HEK293 (cell line): ENCODE measurements around the gene ZNF423.

Experiments
- CTCF ChIA-PET: fragments of 350-600 bp; formaldehyde crosslinking; extraction: SDS; loops from one replicate; lab custom pipeline; 2021; ENCODE audit warnings: antibody characterized with exemption; lab: Yijun Ruan, JAX
- POLR2A ChIA-PET: fragments of 300-600 bp; formaldehyde crosslinking; extraction: SDS; loops from one replicate; lab custom pipeline; 2020; ENCODE audit warnings: antibody characterized with exemption, inconsistent platforms; lab: Yijun Ruan, JAX
- H3K27ac ChIP-seq: fragments of 200-500 bp; sonication (Bioruptor generic); 2 replicates; pipeline ENCODE4 v1.5.1; 2014; ENCODE audit warnings: low read depth, low read length, control low read depth, inconsistent platforms; ENCODE audit errors: extremely low read depth
- H3K36me3 ChIP-seq, 2 experiments: fragments of 200-500 bp in 1 of 2; sonication (Bioruptor generic) in 1 of 2; 1 replicate in 1 of 2; 2 replicates in 1 of 2; pipeline ENCODE4 v1.5.1; 2014 to 2017; ENCODE audit warnings: inconsistent platforms in 2 of 2, low read length in 2 of 2; ENCODE audit not compliant: control insufficient read depth in 2 of 2, insufficient read depth in 1 of 2
- H3K4me1 ChIP-seq: fragments of 200-500 bp; sonication (Bioruptor generic); 2 replicates; pipeline ENCODE4 v1.5.1; 2014; ENCODE audit warnings: mild to moderate bottlenecking, low read length, inconsistent platforms; ENCODE audit not compliant: control insufficient read depth, insufficient read depth
- H3K4me3 ChIP-seq: 2 replicates; pipeline ENCODE4 v1.5.1; 2011; ENCODE audit warnings: low read depth, mild to moderate bottlenecking, control low read depth, low read length, moderate library complexity
- H3K9me3 ChIP-seq: fragments of 200-500 bp; sonication (Bioruptor generic); 2 replicates; pipeline ENCODE4 v1.5.1; 2014; ENCODE audit warnings: low read depth, low read length, inconsistent platforms; ENCODE audit not compliant: control insufficient read depth, insufficient read depth
- IKZF3 ChIP-seq: fragments of 450-650 bp; IDR thresholded peaks from 2 replicates; pipeline ENCODE4 v1.5.0; 2018; ENCODE audit warnings: missing biosample characterization, mild to moderate bottlenecking, missing genetic modification characterization, moderate library complexity
- PRDM10 ChIP-seq: fragments of 450-650 bp; formaldehyde crosslinking; IDR thresholded peaks from 2 replicates; pipeline ENCODE4 v1.5.1; 2016; ENCODE audit warnings: missing biosample characterization, missing genetic modification characterization
- SALL2 ChIP-seq: fragments of 450-650 bp; formaldehyde crosslinking; IDR thresholded peaks from 2 replicates; pipeline ENCODE4 v1.5.0; 2017; ENCODE audit warnings: missing biosample characterization, mild to moderate bottlenecking, missing genetic modification characterization, borderline replicate concordance
- TSHZ1 ChIP-seq: fragments of 450-650 bp; formaldehyde crosslinking; IDR thresholded peaks from 2 replicates; pipeline ENCODE4 v1.5.1; 2016; ENCODE audit warnings: missing biosample characterization, missing genetic modification characterization, borderline replicate concordance
- WT1 ChIP-seq: fragments of 450-650 bp; formaldehyde crosslinking; IDR thresholded peaks from 2 replicates; pipeline ENCODE4 v1.5.1; 2016; ENCODE audit warnings: missing biosample characterization, missing genetic modification characterization
- ZBTB6 ChIP-seq: fragments of 450-650 bp; formaldehyde crosslinking; IDR thresholded peaks from 2 replicates; pipeline ENCODE4 v1.5.1; 2017; ENCODE audit warnings: missing biosample characterization, missing genetic modification characterization
- ZFHX2 ChIP-seq: fragments of 450-650 bp; formaldehyde crosslinking; conservative IDR thresholded peaks from 2 replicates; pipeline ENCODE4 v1.5.1; 2016; ENCODE audit warnings: missing biosample characterization, missing genetic modification characterization
- ZNF112 ChIP-seq: fragments of 450-650 bp; formaldehyde crosslinking; IDR thresholded peaks from 2 replicates; pipeline ENCODE4 v1.5.0; 2017; ENCODE audit warnings: missing biosample characterization, missing genetic modification characterization
- ZNF132 ChIP-seq: fragments of 450-650 bp; formaldehyde crosslinking; IDR thresholded peaks from 2 replicates; pipeline ENCODE4 v1.5.1; 2017; ENCODE audit warnings: missing biosample characterization, missing genetic modification characterization, borderline replicate concordance
- ZNF133 ChIP-seq: fragments of 450-650 bp; formaldehyde crosslinking; IDR thresholded peaks from 2 replicates; pipeline ENCODE4 v1.5.1; 2016; ENCODE audit warnings: missing biosample characterization, missing genetic modification characterization
- ZNF521 ChIP-seq: fragments of 450-650 bp; formaldehyde crosslinking; IDR thresholded peaks from 2 replicates; pipeline ENCODE4 v1.5.1; 2017; ENCODE audit warnings: missing biosample characterization, mild to moderate bottlenecking, missing genetic modification characterization
- ZNF596 ChIP-seq: fragments of 450-650 bp; IDR thresholded peaks from 2 replicates; pipeline ENCODE4 v1.5.0; 2018; ENCODE audit warnings: missing biosample characterization, mild to moderate bottlenecking, missing genetic modification characterization, moderate library complexity
- ZNF660 ChIP-seq: fragments of 450-650 bp; IDR thresholded peaks from 2 replicates; pipeline ENCODE4 v1.5.1; 2018; ENCODE audit warnings: missing biosample characterization, mild to moderate bottlenecking, missing genetic modification characterization
- ZNF76 ChIP-seq: fragments of 450-650 bp; formaldehyde crosslinking; IDR thresholded peaks from 2 replicates; pipeline ENCODE4; 2016; ENCODE audit warnings: low read depth, missing biosample characterization, missing genetic modification characterization, borderline replicate concordance
- ZNF785 ChIP-seq: fragments of 450-650 bp; formaldehyde crosslinking; IDR thresholded peaks from 2 replicates; pipeline ENCODE4 v1.5.1; 2016; ENCODE audit warnings: missing biosample characterization, missing genetic modification characterization
- TF ChIP-seq, protein P1 (sequence below): fragments of 450-650 bp; formaldehyde crosslinking; conservative IDR thresholded peaks from 2 replicates; pipeline ENCODE4 v1.5.1; 2016; ENCODE audit warnings: low read depth, missing biosample characterization, missing genetic modification characterization

ZNF423 gene

GRCh38 chr16:49858200-49859124 is 2.5 kb upstream of the ZNF423 start:
- TF ChIP-seq ZNF76 (tag by site-specific recombination) (no peak), ZNF112 (tag by site-specific recombination) (no peak), ZNF133 (tag by site-specific recombination) (peak; percentile 37; the same call in 1 of the 2 replicates), ZFHX2 (peak; percentile 39), TSHZ1 (tag by site-specific recombination) (no peak)
- TF ChIP-seq, protein P1, sequence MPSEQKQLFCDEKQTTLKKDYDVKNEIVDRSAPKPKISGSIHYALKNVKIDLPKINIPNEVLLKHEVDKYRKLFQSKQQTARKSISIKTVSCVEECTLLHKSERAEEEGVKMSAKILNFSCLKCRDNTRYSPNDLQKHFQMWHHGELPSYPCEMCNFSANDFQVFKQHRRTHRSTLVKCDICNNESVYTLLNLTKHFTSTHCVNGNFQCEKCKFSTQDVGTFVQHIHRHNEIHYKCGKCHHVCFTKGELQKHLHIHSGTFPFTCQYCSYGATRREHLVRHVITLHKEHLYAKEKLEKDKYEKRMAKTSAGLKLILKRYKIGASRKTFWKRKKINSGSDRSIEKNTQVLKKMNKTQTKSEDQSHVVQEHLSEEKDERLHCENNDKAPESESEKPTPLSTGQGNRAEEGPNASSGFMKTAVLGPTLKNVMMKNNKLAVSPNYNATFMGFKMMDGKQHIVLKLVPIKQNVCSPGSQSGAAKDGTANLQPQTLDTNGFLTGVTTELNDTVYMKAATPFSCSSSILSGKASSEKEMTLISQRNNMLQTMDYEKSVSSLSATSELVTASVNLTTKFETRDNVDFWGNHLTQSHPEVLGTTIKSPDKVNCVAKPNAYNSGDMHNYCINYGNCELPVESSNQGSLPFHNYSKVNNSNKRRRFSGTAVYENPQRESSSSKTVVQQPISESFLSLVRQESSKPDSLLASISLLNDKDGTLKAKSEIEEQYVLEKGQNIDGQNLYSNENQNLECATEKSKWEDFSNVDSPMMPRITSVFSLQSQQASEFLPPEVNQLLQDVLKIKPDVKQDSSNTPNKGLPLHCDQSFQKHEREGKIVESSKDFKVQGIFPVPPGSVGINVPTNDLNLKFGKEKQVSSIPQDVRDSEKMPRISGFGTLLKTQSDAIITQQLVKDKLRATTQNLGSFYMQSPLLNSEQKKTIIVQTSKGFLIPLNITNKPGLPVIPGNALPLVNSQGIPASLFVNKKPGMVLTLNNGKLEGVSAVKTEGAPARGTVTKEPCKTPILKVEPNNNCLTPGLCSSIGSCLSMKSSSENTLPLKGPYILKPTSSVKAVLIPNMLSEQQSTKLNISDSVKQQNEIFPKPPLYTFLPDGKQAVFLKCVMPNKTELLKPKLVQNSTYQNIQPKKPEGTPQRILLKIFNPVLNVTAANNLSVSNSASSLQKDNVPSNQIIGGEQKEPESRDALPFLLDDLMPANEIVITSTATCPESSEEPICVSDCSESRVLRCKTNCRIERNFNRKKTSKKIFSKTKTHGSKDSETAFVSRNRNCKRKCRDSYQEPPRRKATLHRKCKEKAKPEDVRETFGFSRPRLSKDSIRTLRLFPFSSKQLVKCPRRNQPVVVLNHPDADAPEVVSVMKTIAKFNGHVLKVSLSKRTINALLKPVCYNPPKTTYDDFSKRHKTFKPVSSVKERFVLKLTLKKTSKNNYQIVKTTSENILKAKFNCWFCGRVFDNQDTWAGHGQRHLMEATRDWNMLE (tag by site-specific recombination) = no peak
- peak overlapping the region; percentile 31; the same call in 1 of the 2 replicates for H3K27ac ChIP-seq
- H3K4me1 ChIP-seq = no peaks in the 10 kb centered on the region; the same call in 1 of the 2 replicates

GRCh38 chr16:49857423-49858181 is 1.7 kb upstream of the ZNF423 start:
- Histone ChIP-seq H3K4me3 (peak overlapping the region; percentile 9), H3K36me3 (no peaks in the 10 kb centered on the region), H3K4me1 (peaks cover 2% of the 10 kb centered on the region), H3K27ac (no peak overlapping the region; the same call in 1 of the 2 replicates), H3K9me3 (no peaks in the 10 kb centered on the region)
- ChIA-PET CTCF (interaction anchor here (0.5 to 3.7 kb wide), 35 partner anchors 8 to 572 kb away, joined by 3 to 28 read pairs (median 3); no protein-coding TSS in a partner anchor), POLR2A (interaction anchor here (0.7 to 0.9 kb wide), 4 partner anchors 11 to 60 kb away, joined by 3 to 6 read pairs (median 3); no protein-coding TSS in a partner anchor)
- TF ChIP-seq ZBTB6 (tag by site-specific recombination) (0 out of 2 replicates have a peak, but pooled peaks have one; percentile 19), ZNF660 (tag by site-specific recombination) (peak; percentile 53; the same call in 1 of the 2 replicates), ZNF596 (tag by site-specific recombination) (no peak), SALL2 (no peak), ZNF785 (tag by site-specific recombination) (no peak), PRDM10 (tag by site-specific recombination) (peak; percentile 91), ZNF132 (tag by site-specific recombination) (no peak), IKZF3 (0 out of 2 replicates have a peak, but pooled peaks have one; percentile 22), ZNF521 (tag by site-specific recombination) (no peak), WT1 (tag by site-specific recombination) (no peak)

More at GRCh38 chr16:49858200-49859124, 2.5 kb upstream of the ZNF423 start:
- POLR2A ChIA-PET = interaction anchor here (0.9 kb wide), 2 partner anchors 10 to 38 kb away, joined by 3 to 6 read pairs; no protein-coding TSS in a partner anchor
- no peaks in the 10 kb centered on the region for H3K9me3 ChIP-seq
- H3K4me3 ChIP-seq = peak overlapping the region; percentile 28
- CTCF ChIA-PET = interaction anchor here (0.5 to 3.7 kb wide), 24 partner anchors 11 to 571 kb away, joined by 3 to 28 read pairs (median 3); no protein-coding TSS in a partner anchor
- H3K36me3 ChIP-seq = no peaks in the 10 kb centered on the region
